ENCODE results near the gene SPG11. TPM values are rescaled to one million over a fixed set of nuclear protein-coding genes. Genes with fewer than 3 reads are reported as not detected.

SPG11 gene
- total and polyA plus RNA-seq, 2 experiments from 2014 or later, result 21.5 to 53.6 TPM

- WGBS, 2 experiments (ENCODE audit: low coverage in 1 of 2, low lambda C conversion rate in 2 of 2, missing lambda C conversion rate in 2 of 2), result 83 to 93% methylated on average over 2 of the region's 2 CpGs
- Histone ChIP-seq H4K20me1 (ENCODE audit: insufficient read depth) (no peaks in the 10 kb centered on the region), H3K27me3 (replicated peaks; ENCODE audit: insufficient read depth) (no peaks in the 10 kb centered on the region), H3K4me2 (ENCODE audit: unreplicated experiment) (no peak overlapping the region), H3K9me3 (ENCODE audit: low read depth) (no peaks in the 10 kb centered on the region), H3F3A (ENCODE audit: insufficient read depth) (peaks cover 5% of the 10 kb centered on the region; the same call in 1 of the 2 replicates), H3K36me3 (ENCODE audit: low read depth) (peaks cover 74% of the 10 kb centered on the region), H2AFZ (no peak overlapping the region), H3K79me2 (ENCODE audit: insufficient read depth) (no peaks in the 10 kb centered on the region; the same call in 1 of the 2 replicates), H3K27ac (no peak overlapping the region), H3K9ac (no peak overlapping the region), H3K4me3 (no peak overlapping the region), H3K4me1 (ENCODE audit: insufficient read depth) (no peaks in the 10 kb centered on the region), H3K9me2 (ENCODE audit: insufficient read depth) (no peaks in the 10 kb centered on the region)
- TF ChIP-seq EZH2 (IDR thresholded peaks at IDR 0.05; ENCODE audit: insufficient read depth, poor library complexity, severe bottlenecking) (no peak), EZH2phosphoT487 (IDR thresholded peaks at IDR 0.05; ENCODE audit: insufficient read depth, low read depth) (no peak)
- no peak for DNase-seq
- in situ Hi-C loops (cut with MboI), result loop anchor here (25.0 kb wide), 1 partner anchor 152 kb away; the partner anchor contains the start of gene TRIM69
Observed at GRCh38 chr15:44585633-44586032, 77.8 kb downstream of the SPG11 start.

GRCh38 chr15:44584162-44584749, 79.2 kb downstream of the SPG11 start:
- Histone ChIP-seq H3K27ac (no peak overlapping the region), H3K4me3 (no peak overlapping the region), H3K36me3 (ENCODE audit: low read depth) (peaks cover 72% of the 10 kb centered on the region), H3K4me1 (ENCODE audit: insufficient read depth) (no peaks in the 10 kb centered on the region), H3K27me3 (replicated peaks; ENCODE audit: insufficient read depth) (no peaks in the 10 kb centered on the region), H3K79me2 (ENCODE audit: insufficient read depth) (no peaks in the 10 kb centered on the region; the same call in 1 of the 2 replicates), H2AFZ (no peak overlapping the region), H3K4me2 (ENCODE audit: unreplicated experiment) (no peak overlapping the region), H3K9me3 (ENCODE audit: low read depth) (no peaks in the 10 kb centered on the region), H4K20me1 (ENCODE audit: insufficient read depth) (no peaks in the 10 kb centered on the region), H3F3A (ENCODE audit: insufficient read depth) (peaks cover 5% of the 10 kb centered on the region; the same call in 1 of the 2 replicates), H3K9ac (no peak overlapping the region), H3K9me2 (ENCODE audit: insufficient read depth) (no peaks in the 10 kb centered on the region)
- in situ Hi-C loops (cut with MboI), result loop anchor here (25.0 kb wide), 1 partner anchor 153 kb away; the partner anchor contains the start of gene TRIM69
- WGBS, 2 experiments (ENCODE audit: low coverage in 1 of 2, low lambda C conversion rate in 2 of 2, missing lambda C conversion rate in 2 of 2), result 74 to 75% methylated on average over 5 of the region's 5 CpGs
- DNase-seq, result peak; percentile 45
- TF ChIP-seq EZH2 (IDR thresholded peaks at IDR 0.05; ENCODE audit: insufficient read depth, poor library complexity, severe bottlenecking) (no peak), EZH2phosphoT487 (IDR thresholded peaks at IDR 0.05; ENCODE audit: insufficient read depth, low read depth) (no peak)

- H3K36me3 ChIP-seq (ENCODE audit: low read depth), result peaks cover 44% of the 10 kb centered on the region; the same call in 1 of the 2 replicates
- in situ Hi-C loops (cut with MboI), result loop anchor here (25.0 kb wide), 1 partner anchor 157 kb away; the partner anchor contains the start of gene TRIM69
Observed at GRCh38 chr15:44580105-44580504, 83.4 kb downstream of the SPG11 start.

GRCh38 chr15:44574734-44575133, 88.7 kb downstream of the SPG11 start:
- Histone ChIP-seq H3K4me1 (ENCODE audit: insufficient read depth) (no peaks in the 10 kb centered on the region), H2AFZ (no peak overlapping the region), H3K79me2 (ENCODE audit: insufficient read depth) (peaks cover 6% of the 10 kb centered on the region; the same call in 1 of the 2 replicates), H3K9ac (no peak overlapping the region), H3K27ac (no peak overlapping the region), H3K9me2 (ENCODE audit: insufficient read depth) (no peaks in the 10 kb centered on the region), H3K27me3 (replicated peaks; ENCODE audit: insufficient read depth) (no peaks in the 10 kb centered on the region), H3F3A (ENCODE audit: insufficient read depth) (peaks cover 4% of the 10 kb centered on the region; the same call in 1 of the 2 replicates), H3K4me2 (ENCODE audit: unreplicated experiment) (no peak overlapping the region), H3K4me3 (no peak overlapping the region), H3K9me3 (ENCODE audit: low read depth) (no peaks in the 10 kb centered on the region), H3K36me3 (ENCODE audit: low read depth) (peaks cover 15% of the 10 kb centered on the region; the same call in 1 of the 2 replicates), H4K20me1 (ENCODE audit: insufficient read depth) (no peaks in the 10 kb centered on the region)
- no peak for DNase-seq
- in situ Hi-C loops (cut with MboI), result loop anchor here (25.0 kb wide), 1 partner anchor 163 kb away; the partner anchor contains the start of gene TRIM69
- TF ChIP-seq EZH2phosphoT487 (IDR thresholded peaks at IDR 0.05; ENCODE audit: insufficient read depth, low read depth) (no peak), EZH2 (IDR thresholded peaks at IDR 0.05; ENCODE audit: insufficient read depth, poor library complexity, severe bottlenecking) (no peak)
- WGBS, 2 experiments (ENCODE audit: low coverage in 1 of 2, low lambda C conversion rate in 2 of 2, missing lambda C conversion rate in 2 of 2), result 83 to 100% methylated on average over 1 of the region's 1 CpG

More at GRCh38 chr15:44580105-44580504, 83.4 kb downstream of the SPG11 start:
- no peaks in the 10 kb centered on the region for H3K4me1 ChIP-seq (ENCODE audit: insufficient read depth)
- H4K20me1 ChIP-seq (ENCODE audit: insufficient read depth), result no peaks in the 10 kb centered on the region
- no peak for DNase-seq
- H2AFZ ChIP-seq, result no peak overlapping the region
- H3F3A ChIP-seq (ENCODE audit: insufficient read depth), result peaks cover 5% of the 10 kb centered on the region; the same call in 1 of the 2 replicates
- no peaks in the 10 kb centered on the region for H3K9me2 ChIP-seq (ENCODE audit: insufficient read depth)
- H3K9me3 ChIP-seq (ENCODE audit: low read depth), result no peaks in the 10 kb centered on the region
- H3K4me3 ChIP-seq, result no peak overlapping the region
- TF ChIP-seq EZH2 (IDR thresholded peaks at IDR 0.05; ENCODE audit: insufficient read depth, poor library complexity, severe bottlenecking) (no peak), EZH2phosphoT487 (IDR thresholded peaks at IDR 0.05; ENCODE audit: insufficient read depth, low read depth) (no peak)
- peaks cover 6% of the 10 kb centered on the region; the same call in 1 of the 2 replicates for H3K79me2 ChIP-seq (ENCODE audit: insufficient read depth)
- H3K9ac ChIP-seq, result no peak overlapping the region
- H3K27me3 ChIP-seq (replicated peaks; ENCODE audit: insufficient read depth), result no peaks in the 10 kb centered on the region
- H3K4me2 ChIP-seq (ENCODE audit: unreplicated experiment), result no peak overlapping the region
- WGBS, 2 experiments (ENCODE audit: low coverage in 1 of 2, low lambda C conversion rate in 2 of 2, missing lambda C conversion rate in 2 of 2), result 99 to 100% methylated on average over 2 of the region's 2 CpGs
- no peak overlapping the region for H3K27ac ChIP-seq

Measured in GM23248 (cell line).